Effector memory CD4-positive, alpha-beta T cell (primary cell): ENCODE measurements around the gene IL20RB.
A peak's percentile ranks its signal among the peaks of the same experiment; 100 is the strongest.
"Not testable (repeated sequence)": the region's sequence is repeated elsewhere in the genome, so short reads cannot be mapped to it uniquely, and the experiment has no call there.

Experiments
- DNase-seq, 3 donors: peaks; one replicate each; pipeline ENCODE4 v3.0.0-alpha.2; 2020
- H3K27ac ChIP-seq: 2 replicates; pipeline ENCODE4 v1.7.0; 2013; ENCODE audit warnings: mild to moderate bottlenecking, low read length, moderate library complexity; ENCODE audit not compliant: insufficient read depth, poor library complexity, severe bottlenecking
- H3K27me3 ChIP-seq: replicated peaks from 2 replicates; pipeline ENCODE4 v1.7.0; 2013; ENCODE audit warnings: mild to moderate bottlenecking, low read length; ENCODE audit not compliant: insufficient read depth, control insufficient read depth, poor library complexity, severe bottlenecking
- H3K36me3 ChIP-seq: 2 replicates; pipeline ENCODE4 v1.7.0; 2013; ENCODE audit warnings: mild to moderate bottlenecking, low read length, moderate library complexity; ENCODE audit not compliant: control insufficient read depth, insufficient read depth
- H3K4me1 ChIP-seq: 2 replicates; pipeline ENCODE4 v1.7.0; 2013; ENCODE audit warnings: low read length, mild to moderate bottlenecking; ENCODE audit not compliant: control insufficient read depth, insufficient read depth, poor library complexity, severe bottlenecking
- H3K4me3 ChIP-seq: 2 replicates; pipeline ENCODE4 v1.7.0; 2013; ENCODE audit warnings: low read length, low read depth, mild to moderate bottlenecking; ENCODE audit not compliant: insufficient read depth, poor library complexity, severe bottlenecking
- H3K9me3 ChIP-seq: 2 replicates; pipeline ENCODE4 v1.7.0; 2013; ENCODE audit warnings: mild to moderate bottlenecking, low read length, moderate library complexity; ENCODE audit not compliant: control insufficient read depth

Gene IL20RB

DNA sequence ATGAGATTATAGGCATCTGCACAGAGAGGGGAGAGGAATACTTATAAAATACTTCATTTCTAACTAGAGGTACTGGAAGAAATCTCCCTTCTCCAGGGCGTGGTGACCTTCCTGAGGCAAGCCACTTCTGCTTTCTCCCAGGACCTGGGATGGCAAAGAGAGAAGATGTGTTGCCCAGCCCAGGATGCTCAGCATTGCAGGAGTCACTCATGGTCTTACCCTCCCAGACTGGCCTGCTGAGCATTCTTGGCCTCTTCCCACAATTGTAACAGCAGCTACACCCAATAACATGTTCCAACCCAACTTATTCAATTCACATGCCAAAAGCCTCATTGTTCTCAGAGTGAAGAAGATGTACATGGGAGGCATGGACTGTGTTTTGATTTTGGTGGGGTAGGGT is 37.9 kb downstream of the IL20RB start:
- Histone ChIP-seq H3K36me3 (no peaks in the 10 kb centered on the region), H3K4me3 (no peak overlapping the region), H3K27ac (no peak overlapping the region), H3K4me1 (no peaks in the 10 kb centered on the region), H3K27me3 (no peaks in the 10 kb centered on the region), H3K9me3 (no peaks in the 10 kb centered on the region)
- DNase-seq = no peak

DNA sequence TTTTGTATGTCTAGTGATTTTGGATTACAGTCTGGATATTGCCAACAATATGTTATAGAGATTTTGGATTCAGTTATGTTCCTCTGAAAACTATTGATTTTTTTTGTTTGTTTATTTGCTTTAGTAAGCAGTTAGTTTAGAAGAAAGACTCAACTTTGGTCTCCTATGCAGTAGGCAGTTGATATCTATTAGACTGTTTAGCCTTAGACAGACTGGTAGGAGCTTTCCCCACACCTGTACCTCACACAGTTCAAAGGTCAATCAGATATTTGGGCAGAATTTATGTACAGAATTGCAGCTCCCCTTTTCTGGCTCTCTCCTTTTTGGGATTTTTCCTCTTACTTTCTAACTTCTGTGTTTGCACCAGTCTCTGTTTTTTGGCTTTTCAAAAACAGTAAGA is 42.3 kb downstream of the IL20RB start:
- H3K27ac ChIP-seq = no peak overlapping the region
- H3K4me1 ChIP-seq = no peaks in the 10 kb centered on the region
- H3K27me3 ChIP-seq = no peaks in the 10 kb centered on the region
- H3K4me3 ChIP-seq = no peak overlapping the region
- no peaks in the 10 kb centered on the region for H3K9me3 ChIP-seq
- no peak for DNase-seq
- no peaks in the 10 kb centered on the region for H3K36me3 ChIP-seq

DNA sequence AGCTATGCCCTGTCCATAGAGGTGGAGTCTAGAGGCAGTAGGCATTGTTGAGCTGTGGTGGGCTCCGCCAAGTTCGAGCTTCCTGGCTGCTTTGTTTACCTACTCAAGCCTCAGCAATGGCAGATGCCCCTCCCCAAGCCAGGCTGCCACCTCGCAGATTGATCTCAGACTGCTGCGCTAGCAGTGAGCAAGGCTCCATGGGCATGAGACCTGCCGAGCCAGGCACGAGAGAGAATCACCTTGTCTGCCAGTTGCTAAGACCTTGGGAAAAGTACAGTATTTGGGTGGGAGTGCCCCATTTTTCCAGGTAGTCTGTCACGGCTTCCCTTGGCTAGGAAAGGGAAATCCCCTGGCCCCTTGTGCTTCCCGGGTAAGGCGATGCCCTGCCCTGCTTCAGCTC is 49.6 kb downstream of the IL20RB start:
- H3K27me3 ChIP-seq, H3K4me3 ChIP-seq, H3K27ac ChIP-seq, DNase-seq, H3K4me1 ChIP-seq, H3K36me3 ChIP-seq, H3K9me3 ChIP-seq: not testable (repeated sequence)

DNA sequence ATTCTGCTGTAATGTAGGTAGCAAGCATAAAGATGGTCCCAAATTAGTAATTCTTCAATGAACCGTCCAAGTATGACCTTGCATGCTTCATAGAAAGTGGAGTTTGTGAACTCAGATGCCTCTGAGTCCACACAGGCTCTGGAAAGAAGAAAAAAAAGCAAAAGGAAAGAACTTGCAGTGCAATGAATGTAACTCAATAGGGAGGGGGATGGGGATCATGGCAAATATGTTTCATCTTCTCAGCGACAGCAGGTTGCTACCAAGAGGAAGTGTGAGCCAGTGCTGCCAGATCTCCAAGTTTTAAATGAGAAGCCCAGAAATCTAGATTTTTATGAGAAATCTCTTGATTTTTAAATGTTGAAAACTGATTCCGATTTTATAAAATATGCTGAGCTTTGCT is 50.3 kb downstream of the IL20RB start:
- H3K4me3 ChIP-seq = no peak overlapping the region

DNA sequence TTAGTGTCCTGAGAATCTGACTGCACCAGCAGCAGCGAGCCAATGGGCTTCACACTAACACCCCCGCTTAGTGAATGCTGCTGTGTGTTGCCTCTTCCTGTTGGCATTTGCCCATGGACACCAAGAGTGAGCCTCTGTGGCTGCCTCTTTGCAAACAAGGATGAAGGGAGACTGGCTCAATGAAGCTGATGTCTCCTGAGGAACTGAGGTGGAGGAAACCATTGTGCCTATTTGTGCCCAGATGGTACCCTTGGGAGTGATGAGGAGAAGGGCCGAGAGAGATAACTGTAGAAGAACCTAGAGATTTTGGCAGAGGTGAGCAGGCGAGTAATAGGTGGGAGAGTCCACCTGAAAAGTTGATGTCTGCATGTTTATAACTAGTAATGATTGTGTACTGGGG is 51.2 kb downstream of the IL20RB start:
- no peak for DNase-seq

More for the DNA sequence above, 50.3 kb downstream of the IL20RB start:
- Histone ChIP-seq H3K4me1 (no peaks in the 10 kb centered on the region), H3K36me3 (no peaks in the 10 kb centered on the region), H3K27ac (no peak overlapping the region), H3K27me3 (no peaks in the 10 kb centered on the region), H3K9me3 (no peaks in the 10 kb centered on the region)
- DNase-seq = no peak

DNA sequence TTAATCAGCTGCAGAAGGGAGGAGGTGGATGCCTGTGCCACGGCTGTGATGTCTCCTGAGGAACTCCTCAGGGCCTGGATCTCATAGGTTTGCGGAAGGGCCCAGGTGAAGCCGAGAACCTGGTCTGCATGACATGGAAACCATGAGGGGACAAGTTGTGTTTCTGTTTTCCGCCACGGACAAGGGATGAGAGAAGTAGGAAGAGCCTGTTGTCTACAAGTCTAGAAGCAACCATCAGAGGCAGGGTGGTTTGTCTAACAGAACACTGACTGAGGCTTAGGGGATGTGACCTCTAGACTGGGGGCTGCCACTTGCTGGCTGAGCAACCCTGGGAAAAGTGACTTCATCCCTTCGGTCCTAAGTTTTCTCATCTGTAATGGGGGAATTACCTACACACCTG is 52.4 kb downstream of the IL20RB start:
- Histone ChIP-seq H3K36me3 (no peaks in the 10 kb centered on the region), H3K4me1 (peaks cover 3% of the 10 kb centered on the region), H3K27ac (no peak overlapping the region), H3K9me3 (no peaks in the 10 kb centered on the region), H3K4me3 (no peak overlapping the region), H3K27me3 (no peaks in the 10 kb centered on the region)
- no peak for DNase-seq

More for the DNA sequence above, 51.2 kb downstream of the IL20RB start:
- Histone ChIP-seq H3K36me3 (no peaks in the 10 kb centered on the region), H3K9me3 (no peaks in the 10 kb centered on the region), H3K4me3 (no peak overlapping the region), H3K4me1 (no peaks in the 10 kb centered on the region), H3K27ac (no peak overlapping the region), H3K27me3 (no peaks in the 10 kb centered on the region)

DNA sequence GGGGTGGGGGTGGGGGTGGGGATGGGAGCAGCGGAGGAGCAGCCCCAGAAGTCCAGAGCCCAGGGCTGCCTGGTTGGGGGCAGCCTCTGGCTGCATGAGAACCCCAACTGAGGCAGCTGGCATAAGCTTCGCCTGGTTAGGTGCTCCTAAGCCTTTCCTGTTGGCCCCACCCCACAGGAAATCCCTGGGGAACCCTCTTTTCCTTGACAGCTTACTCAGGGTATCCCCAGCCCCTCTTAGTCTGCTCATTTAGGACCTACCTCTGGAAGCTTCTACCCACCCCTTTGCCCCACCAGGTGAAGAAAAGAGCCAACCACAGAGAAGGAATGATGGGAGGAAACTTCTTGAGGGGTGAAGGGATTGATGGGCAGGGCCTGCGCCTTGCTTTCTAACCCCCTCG is 53.4 kb downstream of the IL20RB start:
- no peak overlapping the region for H3K27ac ChIP-seq
- H3K4me3 ChIP-seq = no peak overlapping the region

DNA sequence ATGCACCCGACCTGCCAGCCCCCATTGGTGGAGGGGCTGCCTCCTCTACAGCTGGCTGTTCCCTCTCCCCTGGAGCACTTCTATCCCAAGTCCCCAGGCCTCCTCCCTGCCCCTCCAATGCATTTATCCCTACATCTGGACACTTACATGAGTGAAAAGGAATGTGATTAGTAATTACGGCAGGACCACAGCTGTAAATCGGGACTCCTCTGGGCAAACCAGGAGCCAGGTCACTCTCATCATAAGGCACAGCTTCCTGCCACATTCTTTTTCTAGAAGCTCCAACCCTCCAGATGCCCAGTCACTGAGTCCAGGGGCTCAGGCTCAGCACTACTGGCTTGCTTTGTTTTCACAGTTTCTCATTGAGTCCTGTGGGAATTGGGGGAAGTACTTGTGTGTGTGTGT is 54.3 kb downstream of the IL20RB start:
- Histone ChIP-seq H3K36me3 (no peaks in the 10 kb centered on the region), H3K9me3 (no peaks in the 10 kb centered on the region), H3K27me3 (no peaks in the 10 kb centered on the region), H3K4me1 (peaks cover 3% of the 10 kb centered on the region), H3K27ac (no peak overlapping the region), H3K4me3 (no peak overlapping the region)
- no peak for DNase-seq

More for the DNA sequence above, 53.4 kb downstream of the IL20RB start:
- Histone ChIP-seq H3K9me3 (no peaks in the 10 kb centered on the region), H3K27me3 (no peaks in the 10 kb centered on the region), H3K4me1 (peaks cover 3% of the 10 kb centered on the region), H3K36me3 (no peaks in the 10 kb centered on the region)
- DNase-seq = no peak

DNA sequence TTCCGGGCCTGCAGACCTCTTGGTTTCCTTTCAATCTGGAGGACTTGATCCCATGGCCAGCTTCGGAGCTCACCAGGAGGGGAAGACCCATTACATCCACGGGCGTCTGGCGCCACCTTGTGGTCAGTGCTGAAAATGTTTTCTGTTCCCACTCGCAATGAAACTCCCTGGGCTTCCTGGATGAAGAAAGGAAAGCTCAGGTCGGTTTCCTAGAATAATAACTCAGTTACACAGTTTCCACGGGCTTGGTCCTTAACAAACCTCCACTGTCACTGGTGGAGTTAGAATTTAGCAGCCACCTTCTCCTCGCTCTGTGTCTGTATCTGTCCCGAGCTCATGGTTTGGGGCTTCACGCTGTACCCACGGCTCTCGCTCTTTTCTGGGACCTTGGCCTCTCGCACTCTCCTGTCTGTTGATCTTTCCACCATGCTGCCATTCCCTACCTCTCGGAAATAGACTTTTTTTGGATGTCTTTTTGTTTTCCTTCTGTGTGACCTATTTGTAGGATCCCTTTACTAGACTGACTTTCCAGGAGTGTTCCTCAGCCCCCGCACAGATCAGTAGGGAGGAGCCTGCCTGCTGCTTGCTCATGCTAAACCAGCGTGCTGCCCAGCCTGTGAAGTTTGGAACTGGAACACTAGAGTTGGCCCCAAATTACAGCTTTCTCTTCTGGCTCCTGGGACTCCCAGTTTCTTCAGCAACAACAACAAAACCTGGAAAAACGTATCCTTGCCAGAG is 56.3 kb downstream of the IL20RB start:
- DNase-seq = peak; percentile 59 to 79 (median 71)
- peaks cover 3% of the 10 kb centered on the region for H3K4me1 ChIP-seq
- H3K36me3 ChIP-seq = no peaks in the 10 kb centered on the region
- H3K27me3 ChIP-seq = no peaks in the 10 kb centered on the region
- no peak overlapping the region for H3K27ac ChIP-seq
- H3K4me3 ChIP-seq = peak overlapping the region; percentile 31
- H3K9me3 ChIP-seq = no peaks in the 10 kb centered on the region

DNA sequence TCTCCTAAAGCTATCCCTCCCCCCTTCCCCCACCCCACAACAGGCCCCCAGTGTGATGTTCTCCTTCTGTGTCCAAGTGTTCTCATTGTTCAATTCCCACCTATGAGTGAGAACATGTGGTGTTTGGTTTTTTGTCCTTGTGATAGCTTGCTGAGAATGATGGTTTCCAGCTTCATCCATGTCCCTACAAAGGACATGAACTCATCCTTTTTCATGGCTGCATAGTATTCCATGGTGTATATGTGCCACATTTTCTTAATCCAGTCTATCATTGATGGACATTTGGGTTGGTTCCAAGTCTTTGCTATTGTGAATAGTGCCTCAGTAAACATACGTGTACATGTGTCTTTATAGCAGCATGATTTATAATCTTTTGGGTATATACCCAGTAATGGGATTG is 59.5 kb downstream of the IL20RB start:
- H3K27me3 ChIP-seq, DNase-seq, H3K4me3 ChIP-seq, H3K4me1 ChIP-seq, H3K27ac ChIP-seq, H3K36me3 ChIP-seq, H3K9me3 ChIP-seq: not testable (repeated sequence)
